ENCODE results near the gene ERLEC1.
A peak's percentile ranks its signal among the peaks of the same experiment; 100 is the strongest.
"Not testable (repeated sequence)": the region's sequence is repeated elsewhere in the genome, so short reads cannot be mapped to it uniquely, and the experiment has no call there.

ERLEC1 gene

DNA sequence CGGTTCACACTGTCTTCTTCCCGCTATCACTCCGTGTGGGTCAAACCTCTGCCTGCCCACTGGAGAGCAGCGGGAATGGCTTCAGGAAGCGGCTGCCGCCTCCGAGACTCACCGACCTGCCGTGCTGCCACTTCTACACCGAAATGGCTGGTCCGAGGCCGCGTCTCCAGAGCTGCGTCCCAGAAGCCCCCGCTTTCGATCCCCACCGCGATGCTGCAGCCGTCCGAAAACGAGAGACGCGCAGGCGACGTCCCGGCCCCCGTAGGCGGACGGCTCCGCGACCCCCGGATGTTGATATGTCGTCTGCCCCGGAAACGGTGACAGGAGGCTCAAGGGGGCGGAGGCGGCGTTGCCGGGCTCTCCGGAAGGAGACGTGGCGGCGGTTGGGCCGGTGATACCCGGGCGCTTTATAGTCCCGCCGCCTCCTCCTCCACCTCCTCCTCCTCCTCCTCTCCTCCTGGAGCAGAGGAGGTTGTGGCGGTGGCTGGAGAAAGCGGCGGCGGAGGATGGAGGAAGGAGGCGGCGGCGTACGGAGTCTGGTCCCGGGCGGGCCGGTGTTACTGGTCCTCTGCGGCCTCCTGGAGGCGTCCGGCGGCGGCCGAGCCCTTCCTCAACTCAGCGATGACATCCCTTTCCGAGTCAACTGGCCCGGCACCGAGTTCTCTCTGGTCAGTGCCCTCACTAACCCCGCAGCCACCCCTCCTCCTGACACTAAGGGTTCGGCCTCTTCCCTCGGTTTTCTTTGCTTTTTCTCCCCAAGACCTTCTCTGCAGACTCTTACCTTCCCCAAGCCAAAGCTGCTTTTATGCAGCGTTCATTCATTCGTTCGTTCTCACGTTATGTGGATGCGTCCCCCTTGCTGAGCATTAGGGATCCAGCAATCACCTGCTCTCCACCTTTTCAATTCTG is at the start of gene ERLEC1, which contains the start of gene ASB3:
Gene ERLEC1 (plus strand): TSS at position 340 of the 909 bp plus-strand sequence. CDS start 167 bp downstream, at position 507.
Gene ASB3 (minus strand): TSS at position 249 of the 909 bp plus-strand sequence. CDS start 21,381 bp downstream, outside the sequence.
- peak; percentile 78 for DNase-seq

DNA sequence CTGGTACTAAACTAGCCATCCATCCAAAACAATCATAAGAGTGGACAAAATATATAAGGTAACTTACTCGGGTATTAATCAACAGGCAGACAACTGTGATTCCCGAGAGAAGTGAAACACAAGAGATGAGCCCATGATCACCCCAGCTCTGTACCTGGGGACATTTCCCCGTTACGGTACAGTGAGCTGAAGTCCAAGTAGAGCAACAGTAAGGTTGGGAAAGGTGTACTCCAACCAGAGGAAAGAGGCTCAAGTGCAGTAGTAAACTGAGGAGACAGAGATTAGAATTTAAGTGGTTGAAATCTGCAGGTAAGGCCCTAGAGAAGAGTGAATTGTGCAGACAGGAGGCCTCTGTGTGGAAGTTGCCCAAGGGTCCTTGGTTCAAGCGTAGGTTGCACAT is 49.8 kb upstream of the ERLEC1 start:
- DNase-seq, result no peak

- DNase-seq, result no peak
Measured at GRCh38 chr2:53739032-53739431, 47.8 kb upstream of the ERLEC1 start.

GRCh38 chr2:53740170-53740569 is 46.7 kb upstream of the ERLEC1 start:
- DNase-seq, result no peak

GRCh38 chr2:53744395-53745065 is 42.3 kb upstream of the ERLEC1 start:
- DNase-seq, result no peak

DNA sequence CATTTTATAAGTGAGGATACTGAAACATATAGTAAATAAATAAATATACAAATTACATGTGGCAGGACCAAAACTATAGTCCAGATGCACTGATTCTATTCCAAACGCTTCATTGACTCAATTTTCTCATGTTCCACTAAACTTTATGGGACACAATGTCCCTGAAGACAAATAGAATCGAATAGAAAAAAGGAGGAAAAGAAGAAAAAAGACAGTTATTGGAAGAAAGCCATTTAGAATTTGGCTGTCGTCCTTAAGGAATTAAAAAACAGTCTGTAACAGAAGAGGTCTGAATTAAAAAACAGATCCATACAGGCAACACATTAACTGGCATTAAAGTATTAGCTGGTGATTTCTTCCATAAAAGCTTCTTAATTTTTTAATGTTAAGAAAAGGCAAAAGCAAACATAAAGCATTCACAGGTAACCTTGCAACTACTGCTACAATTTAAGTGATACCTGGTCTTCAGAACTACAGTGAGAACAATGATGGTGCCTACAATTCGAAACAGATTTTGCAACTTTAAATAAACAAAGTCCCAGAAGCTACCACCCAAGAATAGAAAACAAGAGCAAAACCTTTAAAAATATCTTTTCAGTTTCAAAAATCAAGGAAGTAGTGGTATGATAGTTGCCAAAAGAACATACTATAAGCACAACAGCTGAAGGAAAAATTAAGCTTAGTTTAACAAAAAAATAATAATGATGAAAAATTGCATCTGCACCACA is 36.6 kb upstream of the ERLEC1 start:
- DNase-seq, result no peak

- no peak for DNase-seq
Measured at GRCh38 chr2:53751728-53752127, 35.1 kb upstream of the ERLEC1 start.

GRCh38 chr2:53752385-53752784 is 34.5 kb upstream of the ERLEC1 start:
- no peak for DNase-seq

- no peak for DNase-seq
Measured at GRCh38 chr2:53753041-53753440, 33.8 kb upstream of the ERLEC1 start.

GRCh38 chr2:53755121-53755520 is 31.7 kb upstream of the ERLEC1 start:
- DNase-seq, result no peak

GRCh38 chr2:53756644-53757043 is 30.2 kb upstream of the ERLEC1 start:
- no peak for DNase-seq

- DNase-seq, result not testable (repeated sequence)
Measured at GRCh38 chr2:53757206-53757605, 29.6 kb upstream of the ERLEC1 start.

DNA sequence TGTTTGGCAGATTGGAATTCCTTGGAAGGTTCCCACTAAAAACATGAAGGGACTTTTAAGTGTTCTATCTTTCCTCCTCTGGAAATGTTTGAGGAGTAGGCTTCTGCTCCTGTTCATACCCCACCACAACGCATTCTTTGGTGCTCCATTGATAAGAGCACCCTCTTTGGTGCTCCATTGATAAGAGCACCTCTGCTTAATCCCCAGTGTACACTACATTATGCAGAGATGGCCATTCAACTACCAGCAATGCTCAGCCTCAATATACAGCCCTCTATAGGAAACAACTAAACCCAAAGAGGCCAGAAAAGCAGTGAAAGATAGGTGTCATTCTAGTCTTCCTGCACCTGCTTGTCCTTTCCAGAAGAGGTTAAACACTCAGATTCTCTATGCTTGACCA is 21.1 kb upstream of the ERLEC1 start:
- no peak for DNase-seq

DNA sequence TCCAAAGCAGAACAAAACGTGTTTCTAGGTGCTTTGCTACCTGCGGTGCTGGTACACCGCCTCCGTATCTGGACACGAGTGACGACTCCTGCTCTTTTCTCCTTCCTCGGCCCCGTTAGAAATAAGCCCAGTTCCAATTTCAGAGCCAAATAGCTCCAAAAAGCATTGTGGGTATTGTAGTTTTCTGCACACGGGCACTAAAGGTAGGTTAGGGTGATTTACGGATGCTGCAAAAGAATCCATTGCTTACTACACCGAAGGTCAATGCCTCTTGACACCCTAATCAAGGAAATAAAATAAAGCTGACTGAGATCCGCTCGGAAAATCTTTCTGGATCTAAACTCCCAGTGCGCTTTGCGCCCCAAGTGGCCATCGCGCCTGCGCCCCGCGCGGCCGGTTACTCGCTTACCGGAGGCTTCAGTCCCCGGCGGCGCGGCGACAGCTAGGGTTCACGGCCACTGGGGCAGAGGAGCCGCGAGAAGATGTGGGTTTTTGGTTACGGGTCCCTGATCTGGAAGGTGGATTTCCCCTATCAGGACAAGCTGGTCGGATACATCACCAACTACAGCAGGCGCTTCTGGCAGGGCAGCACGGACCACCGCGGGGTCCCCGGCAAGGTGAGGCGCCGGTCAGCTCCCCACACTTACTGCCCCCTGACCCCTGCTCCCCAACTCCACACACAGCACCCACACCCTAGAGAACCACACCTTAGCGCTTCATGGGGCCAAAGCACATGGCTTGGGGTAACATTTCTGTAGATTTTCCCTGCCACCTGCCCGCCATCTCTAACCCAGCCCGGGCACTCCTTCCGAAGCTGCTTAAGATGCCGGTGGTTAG is 19.2 kb upstream of the ERLEC1 start, which contains the start of gene CHAC2:
Gene CHAC2 (plus strand): TSS at position 400 of the 837 bp plus-strand sequence. CDS start 83 bp downstream, at position 483.
- DNase-seq, result peak; percentile 59

DNA sequence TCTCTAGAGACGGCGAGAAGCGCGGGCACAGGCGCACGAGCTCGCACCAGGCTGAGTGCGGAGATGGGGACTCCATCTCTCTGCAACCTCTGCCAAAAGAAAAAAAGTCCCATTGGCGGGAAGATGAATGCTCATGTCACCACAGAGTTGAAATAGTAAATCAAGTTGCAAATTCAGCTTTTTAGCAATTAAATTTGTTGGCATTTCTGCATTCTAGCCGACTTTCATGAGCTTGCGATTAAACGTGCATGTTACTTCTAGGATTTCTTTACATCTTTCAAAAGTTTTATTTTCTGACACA is 18.7 kb upstream of the ERLEC1 start:
- DNase-seq, result no peak

DNA sequence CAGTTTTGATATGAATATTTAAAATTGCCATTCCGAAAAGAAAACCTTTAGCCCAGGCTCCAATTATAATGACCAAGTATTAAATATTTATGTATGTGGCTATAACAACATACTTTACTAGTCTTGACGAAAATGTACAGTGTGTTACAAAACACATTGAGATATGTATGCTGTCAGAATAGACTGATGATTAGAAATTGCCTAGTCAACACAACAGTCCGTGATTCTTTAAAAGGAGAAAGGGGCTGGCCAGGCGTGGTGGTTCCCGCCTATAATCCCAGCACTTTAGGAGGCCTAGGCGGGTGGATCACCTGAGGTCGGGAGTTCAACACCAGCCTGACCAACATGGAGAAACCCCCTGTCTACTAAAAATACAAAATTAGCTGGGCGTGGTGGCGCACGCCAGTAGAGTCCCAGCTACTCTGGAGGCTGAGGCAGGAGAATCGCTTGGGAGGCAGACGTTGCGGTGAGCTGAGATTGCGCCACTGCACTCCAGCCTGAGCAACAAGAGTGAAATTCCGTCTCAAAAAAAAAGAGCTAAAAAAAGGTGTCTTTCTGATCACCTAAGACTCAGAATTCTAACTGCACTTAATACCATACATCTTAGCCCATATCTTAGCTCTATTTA is 17.4 kb upstream of the ERLEC1 start:
- no peak for DNase-seq

- no peak for DNase-seq
Measured at GRCh38 chr2:53770264-53770663, 16.6 kb upstream of the ERLEC1 start.

GRCh38 chr2:53777134-53777533 is 9.7 kb upstream of the ERLEC1 start:
- DNase-seq, result no peak

- no peak for DNase-seq
Measured at GRCh38 chr2:53778536-53779162, 8.2 kb upstream of the ERLEC1 start.

- DNase-seq, result no peak
Measured at GRCh38 chr2:53780056-53780455, 6.8 kb upstream of the ERLEC1 start.

- DNase-seq, result no peak
Measured at GRCh38 chr2:53782676-53783075, 4.2 kb upstream of the ERLEC1 start.
